ENCODE results near the gene TRAF7.

- TF ChIP-seq CTCF (IDR thresholded peaks at IDR 0.05; ENCODE audit: low read depth, low read length, poor library complexity, severe bottlenecking) (no peak), EZH2phosphoT487 (IDR thresholded peaks at IDR 0.05; ENCODE audit: borderline replicate concordance, low read length) (no peak)
These were observed 4.1 kb upstream of the TRAF7 start for GRCh38 chr16:2151188-2152091.
